ENCODE results near the gene VOPP1. TPM values are rescaled to one million over a fixed set of nuclear protein-coding genes. Genes with fewer than 3 reads are reported as not detected.

The VOPP1 gene
- total and polyA plus RNA-seq, 3 experiments from 2014 or later, result 34.8 to 67.3 (median 65.6) TPM

DNA sequence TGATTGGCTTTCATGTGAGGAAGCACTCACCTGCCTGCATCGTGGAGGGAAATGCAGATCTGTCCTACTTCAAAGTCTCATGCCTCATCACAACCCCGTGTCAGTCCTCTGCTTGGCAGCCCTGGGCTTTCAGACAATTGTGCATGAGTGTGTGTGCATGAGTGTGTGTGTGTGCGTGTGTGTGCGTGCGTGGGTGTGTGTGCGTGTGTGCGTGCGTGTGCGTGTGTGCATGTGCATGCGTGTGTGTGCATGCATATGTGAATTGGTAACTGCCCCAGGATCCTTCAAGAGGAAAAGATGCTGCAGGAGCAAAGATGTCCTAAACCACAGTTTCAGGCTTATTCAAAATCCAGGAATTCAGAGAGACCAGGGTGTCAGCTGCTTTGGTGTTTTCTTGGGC is 135.8 kb downstream of the VOPP1 start:
- Histone ChIP-seq H3K36me3 (ENCODE audit: insufficient read depth, low read length) (no peaks in the 10 kb centered on the region), H3K4me3 (ENCODE audit: low read length) (no peak overlapping the region), H3K4me1 (ENCODE audit: insufficient read depth, low read length) (peaks cover 23% of the 10 kb centered on the region), H3K27me3 (ENCODE audit: insufficient read depth, low read length, poor library complexity, severe bottlenecking) (no peaks in the 10 kb centered on the region), H3K9me3 (ENCODE audit: low read length) (no peaks in the 10 kb centered on the region), H3K27ac (ENCODE audit: low read depth, low read length) (no peak overlapping the region)
- ChIA-PET POLR2A (no interaction called here), CTCF (interaction anchor here (1.1 kb wide), 1 partner anchor 160 kb away, joined by 3 read pairs; no protein-coding TSS in a partner anchor)
- H3K27ac Mint-ChIP-seq, result peak overlapping the region in 2 of 8 donors; percentile 8 to 71
- peaks cover 0 to 1% (median 0%) of the 10 kb centered on the region in 3 donors for H3K36me3 Mint-ChIP-seq
- no peak for DNase-seq
- H3K27me3 Mint-ChIP-seq, result peaks cover 0 to 1% of the 10 kb centered on the region in 2 donors
- no peak overlapping the region for H3K4me3 Mint-ChIP-seq
- H3K9me3 Mint-ChIP-seq, result no peaks in the 10 kb centered on the region
- H3K4me1 Mint-ChIP-seq, result peaks cover 24 to 55% (median 36%) of the 10 kb centered on the region in 3 donors

DNA sequence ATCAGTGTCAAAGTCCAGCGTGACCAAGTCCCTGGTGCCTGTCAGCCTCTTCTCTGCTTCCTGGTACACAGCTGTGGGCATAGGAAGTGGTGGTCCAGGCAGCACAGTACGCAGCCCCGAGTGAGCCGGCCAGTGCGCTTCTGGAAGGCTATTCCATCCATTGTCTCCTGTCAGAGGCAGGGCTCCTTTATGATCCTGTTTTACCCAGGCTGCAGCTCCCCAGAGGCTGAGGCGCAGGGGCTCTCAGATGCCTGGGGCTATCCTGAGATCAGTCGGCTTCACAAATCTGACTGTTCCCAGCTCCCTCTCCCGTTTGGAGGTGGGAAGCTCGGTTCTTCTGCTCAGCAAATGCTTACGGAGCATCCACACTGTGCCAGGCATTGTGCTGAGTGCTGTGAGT is 136.8 kb downstream of the VOPP1 start:
- CTCF ChIA-PET, result interaction anchor here (1.1 kb wide), 1 partner anchor 20 kb away, joined by 3 read pairs; no protein-coding TSS in a partner anchor
- Histone ChIP-seq H3K27ac (ENCODE audit: low read depth, low read length) (no peak overlapping the region), H3K27me3 (ENCODE audit: insufficient read depth, low read length, poor library complexity, severe bottlenecking) (no peaks in the 10 kb centered on the region), H3K4me3 (ENCODE audit: low read length) (no peak overlapping the region), H3K4me1 (ENCODE audit: insufficient read depth, low read length) (peaks cover 23% of the 10 kb centered on the region), H3K36me3 (ENCODE audit: insufficient read depth, low read length) (no peaks in the 10 kb centered on the region), H3K9me3 (ENCODE audit: low read length) (no peaks in the 10 kb centered on the region)
- H3K4me3 Mint-ChIP-seq, result no peak overlapping the region
- H3K36me3 Mint-ChIP-seq, result peaks cover 0 to 3% (median 0%) of the 10 kb centered on the region in 3 donors
- H3K27me3 Mint-ChIP-seq, result peaks cover 0 to 1% of the 10 kb centered on the region in 2 donors
- H3K9me3 Mint-ChIP-seq, result no peaks in the 10 kb centered on the region
- H3K27ac Mint-ChIP-seq, result no peak overlapping the region
- POLR2A ChIA-PET, result no interaction called here
- H3K4me1 Mint-ChIP-seq, result peaks cover 24 to 53% (median 36%) of the 10 kb centered on the region in 3 donors
- no peak for DNase-seq

DNA sequence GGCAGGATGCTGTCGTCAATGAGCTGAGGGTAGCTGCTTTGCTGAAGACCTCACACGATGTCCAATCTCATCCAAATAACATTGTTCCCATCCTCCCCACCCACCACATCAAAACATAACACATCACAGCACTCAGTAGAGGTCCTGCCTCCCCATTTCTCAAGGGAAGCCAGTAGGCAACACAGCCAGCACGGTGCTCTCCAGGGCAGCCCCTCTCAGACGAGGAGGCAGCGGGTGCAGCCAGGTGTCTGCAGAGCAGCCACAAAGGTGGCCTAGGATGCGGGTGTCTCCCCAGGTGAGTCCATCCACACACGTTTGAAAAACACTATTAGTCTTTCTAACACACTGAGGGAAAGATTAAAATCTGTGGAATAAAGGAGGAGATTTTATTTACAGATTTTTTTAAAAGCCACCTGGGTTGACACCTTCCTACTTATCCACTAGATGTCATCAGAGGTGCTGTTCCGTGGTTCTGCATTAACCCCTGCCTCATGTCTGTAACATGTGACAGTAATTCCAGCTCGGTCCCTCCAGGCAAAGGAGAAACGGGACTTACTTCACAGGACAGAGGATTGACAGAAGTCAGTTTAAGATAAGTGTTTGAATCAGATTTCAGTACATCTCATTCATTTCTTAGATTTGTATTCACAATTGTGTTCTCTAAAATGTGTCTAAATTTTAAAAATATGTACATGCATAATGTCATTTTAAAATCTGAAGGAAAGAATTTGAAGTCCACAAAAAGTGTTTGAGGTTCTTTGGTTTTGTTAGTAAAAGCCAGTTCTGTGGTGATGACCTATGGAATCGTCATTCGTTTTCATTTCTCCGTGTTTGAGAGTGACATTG is 139.1 kb downstream of the VOPP1 start:
- ChIA-PET POLR2A (no interaction called here), CTCF (interaction anchor here (0.6 to 1.7 kb wide), 10 partner anchors 9 to 165 kb away, joined by 3 to 13 read pairs (median 3); no protein-coding TSS in a partner anchor)
- Mint-ChIP-seq H3K27me3 (no peaks in the 10 kb centered on the region), H3K27ac (peak overlapping the region in 2 of 8 donors; percentile 19 to 72), H3K4me1 (peaks cover 11 to 30% (median 21%) of the 10 kb centered on the region in 3 donors), H3K9me3 (no peaks in the 10 kb centered on the region), H3K4me3 (no peak overlapping the region), H3K36me3 (peaks cover 0 to 3% (median 2%) of the 10 kb centered on the region in 3 donors)
- Histone ChIP-seq H3K36me3 (ENCODE audit: insufficient read depth, low read length) (no peaks in the 10 kb centered on the region), H3K27ac (ENCODE audit: low read depth, low read length) (no peak overlapping the region), H3K4me3 (ENCODE audit: low read length) (no peak overlapping the region), H3K4me1 (ENCODE audit: insufficient read depth, low read length) (peaks cover 8% of the 10 kb centered on the region), H3K9me3 (ENCODE audit: low read length) (no peaks in the 10 kb centered on the region), H3K27me3 (ENCODE audit: insufficient read depth, low read length, poor library complexity, severe bottlenecking) (no peaks in the 10 kb centered on the region)
- DNase-seq, result peak in 2 of 5 donors; percentile 26 to 33

DNA sequence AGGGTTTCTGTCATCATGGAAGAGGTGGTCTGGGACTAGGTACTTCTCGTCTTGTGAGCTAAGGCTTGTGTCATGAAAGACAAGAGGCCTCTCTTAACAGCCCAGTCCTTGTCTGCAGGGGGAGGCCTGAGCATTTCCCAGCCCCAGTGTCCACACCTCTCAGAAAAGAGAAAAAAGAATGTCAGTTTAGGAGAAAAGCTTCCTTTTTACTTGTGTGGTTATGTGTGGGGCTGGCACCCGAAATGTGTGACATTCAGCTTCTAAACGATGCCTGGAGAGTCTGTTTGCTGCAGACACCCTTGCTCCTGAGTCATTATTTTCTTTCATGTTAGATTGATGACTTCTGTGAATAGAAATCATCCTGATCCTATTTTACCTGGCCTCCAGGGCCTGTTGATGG is 139.8 kb downstream of the VOPP1 start:
- Mint-ChIP-seq H3K9me3 (no peaks in the 10 kb centered on the region), H3K27me3 (no peaks in the 10 kb centered on the region), H3K4me1 (peaks cover 10 to 28% (median 18%) of the 10 kb centered on the region in 3 donors), H3K4me3 (no peak overlapping the region), H3K27ac (peak overlapping the region in 1 of 8 donors; percentile 19), H3K36me3 (peaks cover 2 to 4% (median 4%) of the 10 kb centered on the region in 3 donors)
- Histone ChIP-seq H3K9me3 (ENCODE audit: low read length) (no peaks in the 10 kb centered on the region), H3K4me3 (ENCODE audit: low read length) (no peak overlapping the region), H3K27me3 (ENCODE audit: insufficient read depth, low read length, poor library complexity, severe bottlenecking) (no peaks in the 10 kb centered on the region), H3K27ac (ENCODE audit: low read depth, low read length) (no peak overlapping the region), H3K4me1 (ENCODE audit: insufficient read depth, low read length) (peaks cover 7% of the 10 kb centered on the region), H3K36me3 (ENCODE audit: insufficient read depth, low read length) (no peaks in the 10 kb centered on the region)
- POLR2A ChIA-PET, result no interaction called here
- CTCF ChIA-PET, result interaction anchor here (0.6 to 1.7 kb wide), 5 partner anchors 8 to 141 kb away, joined by 3 to 13 read pairs (median 3); no protein-coding TSS in a partner anchor
- no peak for DNase-seq

DNA sequence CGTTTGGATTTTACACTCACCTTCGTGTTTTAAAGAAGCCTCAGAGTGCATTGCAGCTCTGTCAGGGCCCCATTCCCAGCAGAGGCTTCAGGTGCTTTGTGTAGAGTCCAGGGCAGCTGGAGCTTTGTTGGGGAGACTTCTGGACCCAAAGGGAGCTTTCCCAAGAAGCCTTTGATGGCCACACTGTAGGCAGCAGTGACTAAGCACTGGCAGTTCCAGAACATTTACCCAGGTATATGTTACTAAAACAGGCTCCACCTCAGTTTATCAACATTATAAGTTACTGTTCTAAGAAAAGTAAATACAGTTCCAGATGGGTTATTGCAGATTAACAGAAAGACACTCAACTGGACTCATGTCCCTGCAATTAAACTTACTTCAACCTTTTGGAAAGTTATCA is 140.4 kb downstream of the VOPP1 start:
- no peaks in the 10 kb centered on the region for H3K9me3 ChIP-seq (ENCODE audit: low read length)
- no peaks in the 10 kb centered on the region for H3K27me3 ChIP-seq (ENCODE audit: insufficient read depth, low read length, poor library complexity, severe bottlenecking)
- Mint-ChIP-seq H3K27ac (peak overlapping the region in 1 of 8 donors; percentile 79), H3K27me3 (no peaks in the 10 kb centered on the region), H3K9me3 (no peaks in the 10 kb centered on the region), H3K36me3 (peaks cover 3 to 8% (median 6%) of the 10 kb centered on the region in 3 donors), H3K4me3 (no peak overlapping the region), H3K4me1 (peaks cover 10 to 24% (median 15%) of the 10 kb centered on the region in 3 donors)
- H3K4me1 ChIP-seq (ENCODE audit: insufficient read depth, low read length), result peaks cover 7% of the 10 kb centered on the region
- H3K4me3 ChIP-seq (ENCODE audit: low read length), result no peak overlapping the region
- H3K36me3 ChIP-seq (ENCODE audit: insufficient read depth, low read length), result no peaks in the 10 kb centered on the region
- H3K27ac ChIP-seq (ENCODE audit: low read depth, low read length), result no peak overlapping the region
- CTCF ChIA-PET, result interaction anchor here (0.8 to 1.7 kb wide), 2 partner anchors 37 to 166 kb away, joined by 3 to 13 read pairs; no protein-coding TSS in a partner anchor
- POLR2A ChIA-PET, result no interaction called here
- no peak for DNase-seq

DNA sequence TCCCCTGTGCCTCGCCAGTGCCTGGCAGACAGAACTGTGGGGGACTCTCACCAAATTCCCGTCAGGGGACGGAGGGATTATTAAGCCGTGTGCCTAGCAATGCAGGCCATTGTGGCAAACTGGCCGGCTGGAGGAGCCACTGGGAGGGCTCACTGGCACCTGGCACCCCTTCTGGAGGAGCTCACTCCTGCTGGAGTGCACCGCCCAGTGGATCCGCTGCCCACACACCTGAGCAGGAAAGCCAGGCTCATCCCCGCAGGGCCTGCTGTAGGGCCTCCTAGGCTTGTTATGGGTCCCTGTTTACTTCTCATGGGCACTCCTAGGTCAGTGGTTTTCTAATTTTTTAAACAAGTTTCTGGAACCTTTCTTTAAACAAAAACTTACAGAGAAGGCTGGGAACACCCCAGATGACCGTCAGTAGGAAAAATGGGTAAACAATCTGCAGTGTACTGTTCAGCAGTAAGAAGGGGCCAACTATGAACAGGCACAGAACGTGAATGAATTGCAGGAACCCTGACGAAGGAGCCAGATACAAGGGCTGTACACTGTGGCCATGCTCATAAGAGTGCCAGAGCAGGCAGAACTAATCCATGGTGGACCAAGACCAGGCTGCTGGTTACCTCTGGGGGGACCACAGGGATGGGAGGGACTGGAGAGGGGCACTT is 142.3 kb downstream of the VOPP1 start:
- ChIA-PET CTCF (interaction anchor here (0.6 kb wide), 1 partner anchor 22 kb away, joined by 3 read pairs; no protein-coding TSS in a partner anchor), POLR2A (no interaction called here)
- no peaks in the 10 kb centered on the region for H3K27me3 ChIP-seq (ENCODE audit: insufficient read depth, low read length, poor library complexity, severe bottlenecking)
- H3K27ac ChIP-seq (ENCODE audit: low read depth, low read length), result no peak overlapping the region
- Mint-ChIP-seq H3K27me3 (no peaks in the 10 kb centered on the region), H3K9me3 (no peaks in the 10 kb centered on the region), H3K36me3 (peaks cover 10 to 26% (median 19%) of the 10 kb centered on the region in 3 donors), H3K27ac (peak overlapping the region in 1 of 8 donors; percentile 37), H3K4me3 (no peak overlapping the region), H3K4me1 (peaks cover 7 to 15% (median 12%) of the 10 kb centered on the region in 3 donors)
- H3K36me3 ChIP-seq (ENCODE audit: insufficient read depth, low read length), result peaks cover 12% of the 10 kb centered on the region
- no peak overlapping the region for H3K4me3 ChIP-seq (ENCODE audit: low read length)
- H3K9me3 ChIP-seq (ENCODE audit: low read length), result no peaks in the 10 kb centered on the region
- peaks cover 7% of the 10 kb centered on the region for H3K4me1 ChIP-seq (ENCODE audit: insufficient read depth, low read length)
- DNase-seq, result no peak

DNA sequence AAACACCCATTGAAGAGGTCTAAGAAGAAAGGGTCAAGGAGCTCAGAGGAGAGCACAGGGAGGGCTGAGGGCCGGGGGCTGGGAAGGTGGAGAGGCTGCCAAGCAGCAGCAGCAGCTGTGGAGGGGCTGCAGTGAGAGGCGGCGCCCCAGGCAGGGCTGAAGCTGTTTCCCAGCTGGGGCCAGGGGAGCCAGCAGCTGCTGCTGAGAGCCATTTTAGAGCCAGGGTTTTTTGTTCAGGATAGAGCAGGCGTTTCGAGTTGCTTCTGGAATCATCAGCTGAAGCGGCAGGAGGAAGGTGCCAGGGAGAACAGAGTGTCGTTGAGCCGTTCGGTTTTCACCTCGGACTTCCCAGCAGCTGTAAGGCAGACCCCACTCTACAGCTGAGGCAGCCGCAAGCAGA is 144.5 kb downstream of the VOPP1 start:
- no peak for DNase-seq
- H3K4me3 Mint-ChIP-seq, result no peak overlapping the region
- H3K4me1 ChIP-seq (ENCODE audit: insufficient read depth, low read length), result no peaks in the 10 kb centered on the region
- H3K27me3 Mint-ChIP-seq, result no peaks in the 10 kb centered on the region
- no peak overlapping the region for H3K27ac Mint-ChIP-seq
- H3K36me3 ChIP-seq (ENCODE audit: insufficient read depth, low read length), result peaks cover 12% of the 10 kb centered on the region
- ChIA-PET POLR2A (no interaction called here), CTCF (interaction anchor here (0.9 to 1.9 kb wide), 2 partner anchors 12 to 24 kb away, joined by 3 to 8 read pairs; no protein-coding TSS in a partner anchor)
- H3K27me3 ChIP-seq (ENCODE audit: insufficient read depth, low read length, poor library complexity, severe bottlenecking), result no peaks in the 10 kb centered on the region
- H3K27ac ChIP-seq (ENCODE audit: low read depth, low read length), result no peak overlapping the region
- H3K36me3 Mint-ChIP-seq, result peaks cover 10 to 31% (median 22%) of the 10 kb centered on the region in 3 donors
- H3K9me3 ChIP-seq (ENCODE audit: low read length), result no peaks in the 10 kb centered on the region
- no peaks in the 10 kb centered on the region for H3K9me3 Mint-ChIP-seq
- peaks cover 2 to 6% (median 2%) of the 10 kb centered on the region in 3 donors for H3K4me1 Mint-ChIP-seq
- no peak overlapping the region for H3K4me3 ChIP-seq (ENCODE audit: low read length)
